Dendritic cell treated with granulocyte-macrophage colony-stimulating factor and Interleukin-4, amounts not matched to agents 40 ng/mL and 50 ng/mL, for 4 days (primary cell): ENCODE measurements around the gene XPO4.

Source experiments
- H3K27ac Mint-ChIP-seq: one replicate; pipeline ENCODE4 v1.8.0; 2022; ENCODE audit warnings: mild to moderate bottlenecking, mixed read lengths
- H3K27me3 Mint-ChIP-seq: one replicate; pipeline ENCODE4 v1.8.0; 2022; ENCODE audit warnings: mild to moderate bottlenecking, mixed read lengths
- H3K36me3 Mint-ChIP-seq: one replicate; pipeline ENCODE4 v1.8.0; 2022; ENCODE audit warnings: low read depth, mixed read lengths
- H3K4me1 Mint-ChIP-seq: one replicate; pipeline ENCODE4 v1.8.0; 2022; ENCODE audit warnings: low read depth, mixed read lengths
- H3K4me3 Mint-ChIP-seq: one replicate; pipeline ENCODE4 v1.8.0; 2022; ENCODE audit warnings: mild to moderate bottlenecking, moderate library complexity, mixed read lengths
- H3K9me3 Mint-ChIP-seq: one replicate; pipeline ENCODE4 v1.8.0; 2022; ENCODE audit warnings: mixed read lengths
- intact Hi-C: fragments of 100-400 bp; cut with micrococcal nuclease; formaldehyde crosslinking; loops from one replicate; pipeline ENCODE4 v1.15.0; 2022

XPO4 gene

DNA sequence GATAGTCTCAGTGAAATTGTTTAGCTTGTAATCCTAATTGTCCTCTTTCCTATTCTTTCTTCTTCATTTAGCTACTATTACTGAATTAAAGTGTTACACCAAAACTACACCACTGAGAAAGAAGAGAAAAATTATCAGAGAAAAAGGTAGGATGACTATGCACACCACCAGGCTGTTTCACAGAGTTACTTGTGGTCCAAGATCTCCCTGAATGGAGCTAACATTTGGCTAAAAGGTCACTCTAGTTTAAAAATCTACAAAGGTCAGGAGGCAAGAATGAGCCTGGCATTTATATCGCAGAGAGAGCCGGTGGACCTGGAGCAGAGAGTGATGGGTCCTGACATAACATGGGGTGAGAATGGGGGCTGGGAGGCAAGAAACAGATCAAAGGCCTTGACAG is 91.7 kb downstream of the XPO4 start:
- Mint-ChIP-seq H3K4me1 (no peaks in the 10 kb centered on the region), H3K9me3 (no peaks in the 10 kb centered on the region), H3K4me3 (no peak overlapping the region), H3K27ac (no peak overlapping the region), H3K36me3 (peaks cover 65% of the 10 kb centered on the region), H3K27me3 (no peaks in the 10 kb centered on the region)
- intact Hi-C loops, result no loop called here

DNA sequence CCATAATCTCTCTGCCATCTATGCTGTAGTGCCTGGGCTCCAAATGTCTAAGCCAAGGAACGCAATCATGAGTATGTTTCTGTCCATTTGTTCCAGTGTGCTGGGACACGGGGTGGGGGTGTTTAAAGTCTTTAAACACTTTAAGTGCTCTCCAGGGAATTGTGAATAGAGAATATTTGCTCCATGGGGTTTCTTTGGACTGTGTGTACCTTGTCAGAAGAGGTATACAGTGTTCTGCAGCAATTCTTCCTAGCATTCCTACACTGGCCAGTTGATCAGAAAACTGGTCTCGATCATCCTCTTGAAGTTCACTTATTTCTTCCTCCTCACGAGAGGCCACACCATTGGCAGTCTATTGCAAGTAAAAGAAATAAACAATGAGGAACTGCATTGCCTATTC is 93.7 kb downstream of the XPO4 start:
- no peaks in the 10 kb centered on the region for H3K27me3 Mint-ChIP-seq
- H3K36me3 Mint-ChIP-seq, result peaks cover 68% of the 10 kb centered on the region
- no peak overlapping the region for H3K27ac Mint-ChIP-seq
- intact Hi-C loops, result no loop called here
- no peaks in the 10 kb centered on the region for H3K4me1 Mint-ChIP-seq
- no peak overlapping the region for H3K4me3 Mint-ChIP-seq
- H3K9me3 Mint-ChIP-seq, result no peaks in the 10 kb centered on the region

DNA sequence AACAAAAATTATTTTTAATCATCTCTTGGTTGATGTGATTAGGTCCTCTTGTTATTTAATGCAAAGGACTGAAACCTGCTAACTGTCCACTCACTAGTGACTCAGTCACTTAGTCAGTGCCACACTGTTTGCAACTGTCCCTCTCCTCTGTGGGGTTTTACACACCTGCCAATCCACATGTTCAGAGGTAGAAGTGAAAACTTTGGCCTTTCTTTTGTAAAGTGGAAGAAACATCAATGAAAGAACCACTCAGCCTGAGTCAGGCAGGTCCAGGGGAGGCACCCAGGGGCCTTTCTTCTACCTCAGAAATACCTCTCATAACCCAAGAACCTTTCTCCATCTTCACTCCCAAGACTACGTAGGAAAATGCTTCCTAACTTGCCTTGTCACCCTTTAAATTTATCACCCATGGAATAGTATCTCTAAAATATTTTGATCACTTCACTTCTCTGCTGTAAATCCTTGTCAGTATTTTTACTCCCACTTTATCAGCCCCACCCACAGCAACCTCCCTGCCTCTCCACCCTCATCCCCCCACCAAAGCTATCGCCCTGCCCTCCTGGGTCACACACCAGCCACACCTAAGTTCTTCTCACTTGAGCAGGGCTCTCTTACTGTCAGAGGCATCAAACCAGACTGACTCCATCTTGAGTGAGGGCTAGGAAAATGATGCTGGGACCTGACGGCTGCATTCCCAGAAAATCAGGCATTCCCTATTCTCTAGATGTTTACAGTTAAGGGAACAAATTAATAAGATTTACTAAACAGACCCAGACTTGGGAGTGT is 99.2 kb downstream of the XPO4 start:
- H3K27me3 Mint-ChIP-seq, result no peaks in the 10 kb centered on the region
- peaks cover 47% of the 10 kb centered on the region for H3K36me3 Mint-ChIP-seq
- H3K27ac Mint-ChIP-seq, result peak overlapping the region; percentile 51
- H3K9me3 Mint-ChIP-seq, result no peaks in the 10 kb centered on the region
- intact Hi-C loops, result no loop called here
- peaks cover 9% of the 10 kb centered on the region for H3K4me1 Mint-ChIP-seq
- H3K4me3 Mint-ChIP-seq, result no peak overlapping the region

DNA sequence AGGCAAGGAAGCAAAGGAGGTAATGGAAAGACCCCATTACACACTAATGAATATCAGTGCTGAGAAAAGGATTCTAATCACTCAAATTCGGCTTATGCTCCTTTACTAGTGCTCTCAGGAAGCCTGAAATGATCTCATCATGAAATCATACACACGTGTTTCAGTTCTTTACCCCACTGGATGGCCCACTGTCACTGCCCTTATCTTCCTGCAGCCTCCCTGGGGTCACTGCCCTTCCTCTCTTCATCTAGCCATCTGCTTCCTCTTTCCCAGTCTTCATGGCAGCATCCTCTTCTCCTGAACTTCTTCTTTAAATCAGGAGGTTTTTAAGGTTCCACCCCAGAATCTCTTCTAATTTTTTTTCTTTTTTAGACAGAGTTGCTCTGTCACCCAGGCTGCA is 100.8 kb downstream of the XPO4 start:
- intact Hi-C loops, result no loop called here
- no peaks in the 10 kb centered on the region for H3K9me3 Mint-ChIP-seq
- peaks cover 52% of the 10 kb centered on the region for H3K36me3 Mint-ChIP-seq
- H3K27ac Mint-ChIP-seq, result peak overlapping the region; percentile 21
- H3K4me3 Mint-ChIP-seq, result no peak overlapping the region
- H3K27me3 Mint-ChIP-seq, result no peaks in the 10 kb centered on the region
- H3K4me1 Mint-ChIP-seq, result peaks cover 16% of the 10 kb centered on the region

DNA sequence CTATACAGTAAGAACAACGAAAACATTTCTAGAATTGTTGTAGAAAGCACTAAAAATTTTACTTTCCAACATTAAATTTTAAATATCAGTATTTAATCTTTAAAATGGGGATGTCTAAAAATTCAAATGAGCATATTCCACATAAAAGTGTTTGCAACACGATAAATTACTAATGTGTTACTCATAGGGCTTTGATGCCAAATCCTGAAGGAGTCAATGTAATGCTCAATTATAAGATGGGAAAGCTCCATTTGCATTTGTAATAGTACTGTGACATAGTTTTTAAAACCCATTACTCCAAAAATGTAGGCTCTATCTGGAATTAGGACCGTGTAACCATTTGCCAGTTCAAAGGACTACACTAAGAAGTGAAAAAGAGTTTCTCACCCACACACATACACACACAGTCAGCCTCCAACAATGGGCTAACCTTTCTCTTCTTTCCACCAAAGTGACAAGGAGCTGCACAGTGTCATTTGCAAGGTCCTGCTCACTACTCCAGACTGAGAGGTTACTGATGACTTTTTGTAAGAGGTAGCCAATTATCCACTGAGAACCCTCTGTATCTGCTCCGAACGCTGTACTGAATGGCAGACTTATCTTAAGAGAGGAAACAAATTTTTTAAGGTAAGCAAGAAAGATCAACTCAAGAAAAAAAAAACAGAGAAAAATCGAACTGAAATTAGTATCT is 102.7 kb downstream of the XPO4 start:
- Mint-ChIP-seq H3K4me3 (no peak overlapping the region), H3K27ac (no peak overlapping the region), H3K27me3 (no peaks in the 10 kb centered on the region), H3K9me3 (no peaks in the 10 kb centered on the region), H3K4me1 (peaks cover 16% of the 10 kb centered on the region), H3K36me3 (peaks cover 52% of the 10 kb centered on the region)
- intact Hi-C loops, result no loop called here

DNA sequence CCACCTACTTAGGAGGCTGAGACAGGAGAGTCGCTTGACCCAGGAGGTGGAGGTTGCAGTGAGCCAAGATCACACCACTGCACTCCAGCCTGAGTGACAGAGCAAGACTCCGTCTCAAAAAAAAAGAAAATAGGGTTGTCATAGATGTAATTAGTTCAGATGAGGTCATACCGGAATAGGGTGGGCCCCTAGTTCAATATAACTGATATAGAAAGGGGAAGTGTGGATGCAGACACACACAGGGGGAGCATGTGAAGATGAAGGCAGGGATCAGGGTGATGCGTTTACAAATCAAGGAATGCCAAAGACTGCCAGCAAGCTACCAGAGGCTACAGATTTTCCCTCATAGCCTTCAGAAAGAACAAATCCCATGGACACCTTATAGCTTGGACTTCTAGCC is 104.5 kb downstream of the XPO4 start:
- H3K36me3 Mint-ChIP-seq, result peaks cover 56% of the 10 kb centered on the region
- intact Hi-C loops, result no loop called here
- H3K27ac Mint-ChIP-seq, result no peak overlapping the region

DNA sequence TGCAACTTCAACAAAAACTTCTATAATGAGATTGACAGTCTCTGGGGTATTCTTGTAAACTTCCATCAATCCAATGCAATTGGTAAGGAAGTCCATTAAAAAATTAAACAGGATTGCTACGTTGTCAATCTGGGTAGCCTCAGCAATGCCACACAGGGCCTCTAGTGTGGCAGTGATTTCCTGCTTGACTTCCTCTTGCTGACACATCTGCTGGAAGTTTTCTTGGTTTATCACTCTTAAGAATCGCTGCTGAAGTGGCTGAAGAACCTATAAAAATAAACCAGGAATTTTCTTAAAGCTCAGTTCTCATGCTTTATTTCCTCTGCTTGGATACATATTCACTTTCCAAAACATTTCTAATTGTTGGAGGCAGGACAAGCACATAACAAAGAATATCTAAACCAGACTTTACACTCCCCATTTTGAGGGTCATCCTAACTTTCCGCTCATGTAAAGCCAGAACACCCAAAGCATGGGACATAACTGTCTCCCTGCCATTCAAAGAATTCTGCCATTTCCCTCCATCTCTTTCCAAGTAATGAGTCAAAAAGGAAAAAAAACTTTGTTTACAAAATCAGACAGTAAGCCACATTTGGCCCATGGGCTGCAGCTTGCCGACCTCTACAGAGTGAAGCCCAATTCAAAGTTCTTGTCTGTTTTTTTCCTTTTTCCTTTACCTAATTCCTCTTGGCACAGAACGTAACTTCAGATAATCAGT is 105.6 kb downstream of the XPO4 start:
- Mint-ChIP-seq H3K27ac (no peak overlapping the region), H3K9me3 (no peaks in the 10 kb centered on the region), H3K4me1 (peaks cover 12% of the 10 kb centered on the region), H3K4me3 (no peak overlapping the region), H3K36me3 (peaks cover 65% of the 10 kb centered on the region), H3K27me3 (no peaks in the 10 kb centered on the region)
- intact Hi-C loops, result no loop called here

More for the DNA sequence above, 104.5 kb downstream of the XPO4 start:
- Mint-ChIP-seq H3K9me3 (no peaks in the 10 kb centered on the region), H3K4me1 (peaks cover 16% of the 10 kb centered on the region), H3K27me3 (no peaks in the 10 kb centered on the region), H3K4me3 (peak overlapping the region; percentile 37)

DNA sequence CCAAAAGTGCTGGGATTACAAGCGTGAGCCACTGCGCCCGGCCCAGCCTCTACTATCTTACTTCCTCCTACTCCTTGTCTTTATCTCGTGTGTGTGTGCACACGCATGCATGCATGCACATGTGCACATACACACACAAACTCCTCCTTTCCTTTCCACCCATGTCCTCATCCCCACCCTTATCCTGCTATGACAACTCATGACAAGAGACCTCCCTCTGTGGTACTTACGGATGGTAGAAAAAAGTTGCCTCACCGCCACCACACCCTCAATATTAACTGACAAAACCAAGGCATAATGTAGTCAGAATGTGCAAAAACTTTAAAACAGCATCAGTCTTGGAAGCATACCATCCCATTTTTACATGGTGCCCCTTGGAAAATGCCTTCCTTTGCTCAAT is 112.9 kb downstream of the XPO4 start:
- H3K4me1 Mint-ChIP-seq, result peaks cover 7% of the 10 kb centered on the region
- no peak overlapping the region for H3K4me3 Mint-ChIP-seq
- no peaks in the 10 kb centered on the region for H3K9me3 Mint-ChIP-seq
- H3K36me3 Mint-ChIP-seq, result peaks cover 73% of the 10 kb centered on the region
- intact Hi-C loops, result no loop called here
- H3K27me3 Mint-ChIP-seq, result no peaks in the 10 kb centered on the region
- H3K27ac Mint-ChIP-seq, result no peak overlapping the region

DNA sequence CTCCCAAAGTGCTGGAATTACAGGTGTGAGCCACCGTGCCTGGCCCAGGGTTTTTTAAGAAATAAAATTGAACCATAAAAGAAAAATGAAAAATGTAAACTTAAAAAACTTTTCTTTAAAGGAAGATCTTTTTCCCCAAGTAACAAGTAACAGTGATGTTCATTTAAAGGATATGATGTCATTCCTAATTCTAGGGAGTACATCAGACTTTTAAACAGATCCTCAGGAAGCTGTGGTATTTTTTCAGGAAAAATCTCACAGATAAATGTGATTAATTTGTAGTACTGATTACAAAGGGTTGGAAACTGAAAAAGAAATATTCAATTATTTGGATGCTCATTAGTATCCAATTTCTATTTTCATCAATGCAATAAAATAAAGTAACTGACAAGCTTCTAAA is 114.2 kb downstream of the XPO4 start:
- Mint-ChIP-seq H3K9me3 (no peaks in the 10 kb centered on the region), H3K36me3 (peaks cover 75% of the 10 kb centered on the region), H3K27ac (no peak overlapping the region), H3K4me3 (no peak overlapping the region), H3K4me1 (peaks cover 7% of the 10 kb centered on the region), H3K27me3 (no peaks in the 10 kb centered on the region)
- intact Hi-C loops, result no loop called here

DNA sequence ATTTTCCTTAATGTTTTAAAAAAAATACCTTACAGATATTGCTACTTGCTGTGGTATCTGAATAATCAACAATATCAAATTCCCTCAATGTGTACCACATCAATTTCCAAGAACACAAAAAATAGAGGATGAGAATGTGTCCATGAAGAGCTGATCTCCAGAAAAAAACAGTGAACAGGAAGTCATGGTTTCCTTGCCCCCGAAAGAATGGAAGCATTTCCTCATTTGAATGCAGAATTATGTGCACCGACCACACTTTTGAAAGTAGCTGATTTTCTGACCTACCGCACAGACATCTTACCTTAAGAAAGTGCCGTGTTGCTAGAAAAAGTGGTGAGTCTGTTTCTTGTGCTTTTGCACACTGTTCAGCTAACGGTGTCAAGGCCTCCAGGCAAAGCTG is 115.4 kb downstream of the XPO4 start:
- Mint-ChIP-seq H3K9me3 (no peaks in the 10 kb centered on the region), H3K27ac (no peak overlapping the region), H3K4me3 (no peak overlapping the region), H3K4me1 (peaks cover 7% of the 10 kb centered on the region), H3K27me3 (no peaks in the 10 kb centered on the region), H3K36me3 (peaks cover 77% of the 10 kb centered on the region)
- intact Hi-C loops, result no loop called here

DNA sequence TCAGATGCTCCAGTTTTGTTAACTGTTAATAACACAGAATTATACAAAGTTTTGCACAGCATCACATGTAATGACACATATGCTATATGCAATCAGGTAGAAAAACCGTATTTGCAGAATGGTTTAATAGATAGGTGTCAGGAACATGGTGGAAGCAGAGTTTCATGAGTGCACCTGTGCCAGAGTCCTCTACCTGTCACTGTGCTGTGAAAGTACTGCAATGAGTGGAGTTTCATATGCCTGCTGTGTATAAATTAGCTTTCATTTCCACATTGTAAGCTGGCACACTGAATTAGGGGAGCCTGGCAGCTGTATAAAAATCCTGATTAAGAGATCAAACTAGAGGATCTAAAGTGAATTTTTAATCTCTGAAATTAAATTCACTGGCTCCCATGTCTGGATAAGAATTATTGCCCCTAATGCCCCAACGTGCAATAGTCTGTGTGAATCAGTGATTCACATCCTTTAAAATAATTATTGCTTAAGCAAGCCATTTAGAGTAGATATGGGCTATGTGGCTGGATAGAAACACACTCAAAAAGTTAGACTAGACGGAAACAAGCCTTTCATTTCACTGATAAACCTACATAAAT is 120.3 kb downstream of the XPO4 start:
- Mint-ChIP-seq H3K27ac (no peak overlapping the region), H3K36me3 (peaks cover 44% of the 10 kb centered on the region), H3K4me1 (peaks cover 4% of the 10 kb centered on the region), H3K27me3 (no peaks in the 10 kb centered on the region), H3K4me3 (no peak overlapping the region), H3K9me3 (no peaks in the 10 kb centered on the region)
- intact Hi-C loops, result no loop called here

DNA sequence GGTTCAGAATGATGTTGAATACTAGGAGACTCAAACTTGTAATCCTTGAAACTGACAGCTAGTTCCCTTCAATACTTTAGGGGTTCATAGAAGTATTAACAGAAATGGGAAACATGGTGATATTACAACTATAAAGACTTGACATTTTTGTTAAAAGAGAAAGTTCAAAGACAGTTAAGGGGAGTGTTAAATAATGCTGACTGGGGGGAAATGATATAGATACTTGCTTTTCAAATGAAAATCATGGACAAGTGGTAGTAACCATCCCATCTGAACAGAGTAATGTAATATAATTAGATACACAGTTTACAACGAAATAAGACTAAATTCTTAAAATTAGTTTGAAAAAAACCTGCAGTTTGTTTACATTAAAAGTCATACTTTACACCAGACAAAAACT is 122.2 kb downstream of the XPO4 start:
- H3K27me3 Mint-ChIP-seq, result no peaks in the 10 kb centered on the region
- intact Hi-C loops, result no loop called here
- no peak overlapping the region for H3K4me3 Mint-ChIP-seq
- peaks cover 32% of the 10 kb centered on the region for H3K36me3 Mint-ChIP-seq
- H3K9me3 Mint-ChIP-seq, result no peaks in the 10 kb centered on the region
- no peak overlapping the region for H3K27ac Mint-ChIP-seq
- H3K4me1 Mint-ChIP-seq, result no peaks in the 10 kb centered on the region

DNA sequence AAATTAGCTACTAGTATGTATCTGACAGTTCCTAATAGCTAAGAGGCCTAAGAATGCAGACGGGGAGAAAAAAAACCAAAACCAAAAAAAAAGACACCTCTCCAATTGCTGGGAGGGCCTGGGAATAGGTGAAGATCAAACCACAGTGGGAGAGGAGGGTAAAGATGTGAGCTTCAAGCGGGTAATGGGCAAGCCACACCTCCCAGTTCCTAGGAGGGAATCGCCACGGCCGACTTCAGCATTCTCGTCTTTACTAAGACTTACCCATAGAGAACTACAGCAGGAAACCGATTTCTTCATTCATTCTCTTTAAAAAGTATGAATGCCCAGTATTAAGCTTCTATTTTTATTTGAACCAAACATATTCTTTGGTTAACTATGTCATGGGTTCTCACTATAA is 123.1 kb downstream of the XPO4 start:
- H3K36me3 Mint-ChIP-seq, result peaks cover 27% of the 10 kb centered on the region
- no peaks in the 10 kb centered on the region for H3K27me3 Mint-ChIP-seq
- no peaks in the 10 kb centered on the region for H3K9me3 Mint-ChIP-seq
- no peak overlapping the region for H3K27ac Mint-ChIP-seq
- no peaks in the 10 kb centered on the region for H3K4me1 Mint-ChIP-seq
- no peak overlapping the region for H3K4me3 Mint-ChIP-seq
- intact Hi-C loops, result no loop called here

DNA sequence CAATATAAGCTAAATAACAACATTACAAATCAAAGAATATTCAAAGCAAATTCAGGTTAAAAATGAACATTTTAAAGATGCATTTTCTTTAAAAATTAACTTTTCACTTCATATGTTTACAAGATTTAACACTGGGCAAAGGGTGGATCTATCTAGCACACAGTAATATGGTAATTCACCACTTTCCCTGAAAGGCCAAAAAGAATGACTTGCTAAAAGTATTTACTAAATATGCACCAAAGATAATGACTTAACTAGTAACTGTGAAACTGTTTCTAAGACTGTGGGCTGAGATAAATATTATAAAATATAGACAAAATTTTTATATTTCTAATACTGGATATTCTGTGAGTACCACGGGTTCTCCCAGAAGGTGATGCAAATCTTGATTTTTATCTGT is 124.2 kb downstream of the XPO4 start:
- intact Hi-C loops, result no loop called here
- H3K4me1 Mint-ChIP-seq, result peaks cover 1% of the 10 kb centered on the region
- H3K4me3 Mint-ChIP-seq, result no peak overlapping the region
- no peaks in the 10 kb centered on the region for H3K27me3 Mint-ChIP-seq
- H3K36me3 Mint-ChIP-seq, result peaks cover 23% of the 10 kb centered on the region
- no peak overlapping the region for H3K27ac Mint-ChIP-seq
- no peaks in the 10 kb centered on the region for H3K9me3 Mint-ChIP-seq
